Activated effector memory CD4-positive, alpha-beta T cell treated with Interleukin-2 at 50 U/mL for 16 hours (primary cell): ENCODE data around the gene NOL6.
"Not testable (repeated sequence)": the region's sequence is repeated elsewhere in the genome, so short reads cannot be mapped to it uniquely, and the experiment has no call there.

Experiments
- DNase-seq: peaks from one replicate; pipeline ENCODE4 v3.0.0-alpha.2; 2020

NOL6 gene

DNA sequence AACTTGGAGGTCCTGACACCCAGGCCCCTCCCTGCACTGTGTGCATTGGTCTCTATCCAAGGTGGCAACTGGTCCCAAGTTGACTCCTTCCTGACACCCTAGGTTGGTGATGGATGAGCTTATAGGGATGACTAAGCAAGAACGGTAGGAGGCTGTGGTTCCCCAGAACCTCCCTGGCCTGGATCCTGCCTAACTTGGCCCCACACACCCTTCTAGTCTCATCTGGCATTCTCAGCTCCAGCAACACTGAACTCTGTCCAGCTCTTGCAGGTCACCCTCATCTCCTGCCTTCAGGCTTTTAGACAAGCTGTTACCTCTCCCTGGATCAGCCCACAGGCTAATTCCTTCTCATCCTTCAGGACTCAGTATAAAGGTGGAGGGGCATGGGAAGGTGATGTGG is 42.8 kb downstream of the NOL6 start:
- DNase-seq: no peak

- DNase-seq: no peak
Measured at GRCh38 chr9:33429256-33429985, 44.3 kb downstream of the NOL6 start.

DNA sequence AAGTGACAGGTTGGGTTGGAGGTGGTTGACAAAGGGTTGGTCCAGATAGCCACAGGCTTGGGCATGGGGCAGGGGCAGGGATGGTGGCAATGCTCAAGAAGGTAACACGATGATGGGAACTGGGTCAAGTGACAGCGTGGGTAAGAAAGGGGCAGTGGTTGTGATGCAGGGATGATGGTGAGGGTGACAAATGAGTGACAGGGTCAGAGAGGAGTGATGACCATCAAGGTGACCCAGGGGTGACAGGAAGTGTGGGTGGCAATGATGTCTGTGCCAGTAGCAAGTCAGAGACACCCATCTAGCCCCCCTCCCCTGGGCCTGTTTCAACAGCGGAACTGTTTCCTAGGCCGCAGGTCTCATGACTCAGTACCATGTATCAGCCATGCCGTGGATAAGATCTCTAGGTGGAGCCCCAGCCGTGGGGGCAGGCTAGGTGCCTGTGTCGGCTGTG is 46.9 kb downstream of the NOL6 start:
- DNase-seq: no peak

- no peak for DNase-seq
Measured at GRCh38 chr9:33425128-33425533, 48.6 kb downstream of the NOL6 start.

GRCh38 chr9:33424492-33424891 is 49.2 kb downstream of the NOL6 start:
- DNase-seq: not testable (repeated sequence)

DNA sequence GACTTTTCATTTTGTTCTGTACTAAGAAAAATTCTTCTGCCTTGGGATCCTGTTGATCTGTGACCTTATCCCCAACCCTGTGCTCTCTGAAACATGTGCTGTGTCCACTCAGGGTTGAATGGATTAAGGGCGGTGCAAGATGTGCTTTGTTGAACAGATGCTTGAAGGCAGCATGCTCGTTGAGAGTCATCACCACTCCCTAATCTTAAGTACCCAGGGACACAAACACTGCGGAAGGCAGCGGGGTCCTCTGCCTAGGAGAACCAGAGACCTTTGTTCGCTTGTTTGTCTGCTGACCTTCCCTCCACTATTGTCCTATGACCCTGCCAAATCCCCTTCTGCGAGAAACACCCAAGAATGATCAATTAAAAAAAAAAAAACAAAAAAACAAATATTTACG is 49.7 kb downstream of the NOL6 start:
- DNase-seq: not testable (repeated sequence)

DNA sequence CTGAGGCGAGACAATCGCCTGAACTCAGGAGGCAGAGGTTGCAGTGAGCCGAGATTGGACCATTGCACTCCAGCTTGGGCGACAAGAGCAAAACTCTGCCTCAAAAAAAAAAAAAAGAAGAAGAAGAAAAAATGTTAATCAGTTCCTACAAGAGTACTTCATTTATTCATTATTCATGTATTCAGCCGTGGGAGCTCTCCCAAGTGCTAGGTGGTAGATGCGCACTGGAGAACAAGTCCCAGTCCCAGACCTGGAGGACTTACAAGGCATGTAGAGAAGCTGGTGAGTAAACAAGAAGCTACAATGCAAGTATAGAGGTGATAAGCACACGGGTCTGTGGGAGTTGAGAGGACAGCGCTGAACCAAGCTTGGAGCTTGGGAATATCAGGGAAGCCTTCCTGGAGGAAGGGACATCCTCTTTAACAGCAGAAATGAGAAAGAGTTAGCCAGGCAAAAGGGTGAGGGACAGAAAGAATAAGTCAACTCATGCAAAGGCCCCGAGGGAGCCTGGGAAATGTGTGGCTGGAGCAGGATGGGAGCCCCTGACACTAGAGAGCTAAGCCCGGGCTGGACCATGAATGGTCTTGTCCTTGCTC is 53.9 kb downstream of the NOL6 start:
- DNase-seq: no peak

DNA sequence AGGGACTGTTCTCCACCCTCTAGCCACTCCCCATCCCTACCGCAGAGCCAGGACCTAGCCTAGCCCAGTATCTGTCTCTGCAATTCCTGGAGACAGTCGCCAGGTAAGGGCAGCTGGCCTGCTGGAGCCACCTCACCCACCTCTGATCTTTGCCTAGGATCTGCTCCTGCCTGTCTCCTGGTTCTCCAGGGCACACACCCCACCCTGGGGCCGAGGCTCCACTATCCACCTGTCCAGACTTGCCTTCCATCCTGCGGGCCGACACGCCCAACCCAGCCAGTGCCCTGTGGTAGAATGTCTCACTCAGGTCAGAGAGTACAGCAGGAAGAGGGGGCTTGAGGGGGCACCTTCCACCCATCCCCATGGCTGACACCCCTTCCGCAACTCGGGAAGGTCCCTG is 55.6 kb downstream of the NOL6 start:
- DNase-seq: no peak

DNA sequence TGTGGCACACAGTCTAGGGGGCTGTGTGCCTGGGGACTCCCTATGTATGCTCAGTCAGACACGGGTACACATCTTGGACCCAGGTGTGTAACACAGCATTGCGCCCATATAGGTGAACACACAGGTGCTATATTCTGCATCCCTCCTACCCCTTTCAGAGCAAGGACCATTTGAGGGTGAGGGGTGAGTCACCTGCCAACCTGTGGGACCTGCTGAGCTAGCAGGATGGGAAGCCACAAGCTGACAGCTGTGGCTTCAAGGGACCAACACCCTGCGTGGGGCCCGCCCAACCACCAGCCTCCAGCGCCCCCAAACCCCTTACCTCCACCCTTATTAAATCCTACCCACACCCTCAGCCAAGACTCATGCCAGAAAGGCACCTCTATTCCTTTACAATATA is 56.7 kb downstream of the NOL6 start:
- DNase-seq: peak; percentile 56

DNA sequence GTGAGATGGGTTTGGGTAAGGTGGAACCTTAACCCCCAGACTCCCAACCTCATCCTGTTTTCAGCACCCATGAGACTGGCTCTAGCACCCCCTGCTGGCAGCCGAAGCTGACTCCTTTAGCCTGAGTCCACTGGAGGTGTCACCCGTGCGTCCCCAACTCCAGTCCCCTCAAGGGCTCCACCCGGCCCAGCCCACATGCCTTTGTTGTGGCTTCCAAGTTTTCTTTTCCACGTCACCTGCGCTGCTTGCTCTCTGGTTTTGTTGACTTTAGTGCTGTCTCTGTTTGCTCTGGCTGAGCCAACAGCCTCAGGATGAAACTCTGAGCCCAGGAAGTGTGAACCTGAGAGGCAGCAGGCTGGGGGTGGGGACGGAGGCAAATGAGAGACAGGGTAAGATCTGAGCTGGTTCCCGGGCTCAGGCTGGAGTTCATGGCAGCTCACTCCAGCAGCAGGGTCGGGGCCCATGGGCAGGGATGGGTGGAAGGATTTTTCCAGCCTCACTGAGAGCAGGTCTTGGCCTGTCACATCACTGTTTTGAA is 58.2 kb downstream of the NOL6 start:
- peak; percentile 92 for DNase-seq

- DNase-seq: no peak
Measured at GRCh38 chr9:33414889-33415500, 58.7 kb downstream of the NOL6 start.

- DNase-seq: no peak
Measured at GRCh38 chr9:33414268-33414667, 59.5 kb downstream of the NOL6 start.
